NK-92 (cell line): Measurements from ENCODE around the gene HRH1.

ENCODE experiments used
- DNase-seq: peaks from one replicate; lab custom pipeline; 2025; ENCODE audit not compliant: unreplicated experiment; lab: John Stamatoyannopoulos, UW

The HRH1 gene

GRCh38 chr3:11306817-11307589 lies 152.7 kb downstream of the HRH1 start:
- DNase-seq = no peak

- DNase-seq = no peak
These were observed 153.6 kb downstream of the HRH1 start for GRCh38 chr3:11307830-11308432.

- no peak for DNase-seq
These were observed 156.0 kb downstream of the HRH1 start for GRCh38 chr3:11310258-11310657.

GRCh38 chr3:11312166-11312565 lies 157.9 kb downstream of the HRH1 start:
- no peak for DNase-seq
